HAP-1 (cell line): ENCODE measurements around the gene BRD3.

Experiments
- DNase-seq, 2 experiments: peaks; one replicate each; pipeline ENCODE4 v3.0.0-alpha.2; 2016 to 2020; ENCODE audit warnings: low spot score in 2 of 2
- H3K27me3 ChIP-seq: fragments of 250-450 bp; sonication (Bioruptor Pico); 2 replicates; pipeline ENCODE4 v1.5.1; 2020; ENCODE audit warnings: low read depth, mild to moderate bottlenecking, moderate library complexity
- H3K36me3 ChIP-seq: fragments of 250-450 bp; sonication (Bioruptor Pico); replicated peaks from 2 replicates; pipeline ENCODE4 v1.5.1; 2020; ENCODE audit warnings: mild to moderate bottlenecking
- H3K4me1 ChIP-seq: fragments of 250-450 bp; sonication (Bioruptor Pico); 2 replicates; pipeline ENCODE4 v1.5.1; 2020; ENCODE audit warnings: mild to moderate bottlenecking
- H3K4me3 ChIP-seq: fragments of 250-450 bp; sonication (Bioruptor Pico); 2 replicates; pipeline ENCODE4 v1.5.1; 2020; ENCODE audit warnings: mild to moderate bottlenecking, moderate library complexity
- H3K9me3 ChIP-seq: fragments of 250-450 bp; sonication (Bioruptor Pico); 2 replicates; pipeline ENCODE4 v1.5.1; 2020; ENCODE audit warnings: mild to moderate bottlenecking, moderate library complexity
- in situ Hi-C: fragments of 300-500 bp; cut with MboI; formaldehyde crosslinking; loops from 3 replicates; pipeline ENCODE4 v1.14.3; 2020; ENCODE audit warnings: low sequenced_read_pairs, inconsistent platforms, mixed read lengths

Gene BRD3

GRCh38 chr9:134032456-134033222, 35.2 kb downstream of the BRD3 start:
- H3K4me3 ChIP-seq = no peak overlapping the region
- H3K4me1 ChIP-seq = no peaks in the 10 kb centered on the region
- in situ Hi-C loops = no loop called here
- no peaks in the 10 kb centered on the region for H3K9me3 ChIP-seq
- H3K36me3 ChIP-seq = peaks cover 56% of the 10 kb centered on the region
- DNase-seq = no peak
- no peaks in the 10 kb centered on the region for H3K27me3 ChIP-seq

GRCh38 chr9:134031783-134032182, 36.0 kb downstream of the BRD3 start:
- no peak for DNase-seq
- in situ Hi-C loops = no loop called here

GRCh38 chr9:134030821-134031470, 36.9 kb downstream of the BRD3 start:
- Histone ChIP-seq H3K4me1 (peaks cover 5% of the 10 kb centered on the region), H3K9me3 (no peaks in the 10 kb centered on the region), H3K36me3 (peaks cover 46% of the 10 kb centered on the region), H3K27me3 (no peaks in the 10 kb centered on the region), H3K4me3 (no peak overlapping the region)
- in situ Hi-C loops = no loop called here
- no peak for DNase-seq

More at GRCh38 chr9:134031783-134032182, 36.0 kb downstream of the BRD3 start:
- Histone ChIP-seq H3K36me3 (peaks cover 55% of the 10 kb centered on the region), H3K9me3 (no peaks in the 10 kb centered on the region), H3K4me3 (no peak overlapping the region), H3K4me1 (no peaks in the 10 kb centered on the region), H3K27me3 (no peaks in the 10 kb centered on the region)

GRCh38 chr9:134029248-134030226, 38.3 kb downstream of the BRD3 start:
- in situ Hi-C loops = no loop called here
- Histone ChIP-seq H3K9me3 (no peaks in the 10 kb centered on the region), H3K4me1 (peaks cover 8% of the 10 kb centered on the region), H3K27me3 (no peaks in the 10 kb centered on the region), H3K4me3 (no peak overlapping the region), H3K36me3 (peaks cover 33% of the 10 kb centered on the region)
- no peak for DNase-seq

- peaks cover 26% of the 10 kb centered on the region for H3K36me3 ChIP-seq
- in situ Hi-C loops = no loop called here
- no peak for DNase-seq
Measured at GRCh38 chr9:134028575-134029247, 39.1 kb downstream of the BRD3 start.

GRCh38 chr9:134028076-134028475, 39.8 kb downstream of the BRD3 start:
- H3K4me1 ChIP-seq = peaks cover 9% of the 10 kb centered on the region
- no peak for DNase-seq
- H3K27me3 ChIP-seq = no peaks in the 10 kb centered on the region
- H3K36me3 ChIP-seq = peaks cover 20% of the 10 kb centered on the region
- in situ Hi-C loops = no loop called here
- no peak overlapping the region for H3K4me3 ChIP-seq
- H3K9me3 ChIP-seq = no peaks in the 10 kb centered on the region

More at GRCh38 chr9:134028575-134029247, 39.1 kb downstream of the BRD3 start:
- no peaks in the 10 kb centered on the region for H3K27me3 ChIP-seq
- H3K4me3 ChIP-seq = no peak overlapping the region
- no peaks in the 10 kb centered on the region for H3K9me3 ChIP-seq
- peaks cover 9% of the 10 kb centered on the region for H3K4me1 ChIP-seq

GRCh38 chr9:134027561-134027960, 40.3 kb downstream of the BRD3 start:
- Histone ChIP-seq H3K27me3 (no peaks in the 10 kb centered on the region), H3K4me3 (no peak overlapping the region), H3K9me3 (no peaks in the 10 kb centered on the region), H3K36me3 (peaks cover 17% of the 10 kb centered on the region), H3K4me1 (peaks cover 9% of the 10 kb centered on the region)
- in situ Hi-C loops = no loop called here
- DNase-seq = no peak

- no peaks in the 10 kb centered on the region for H3K9me3 ChIP-seq
- peaks cover 9% of the 10 kb centered on the region for H3K4me1 ChIP-seq
- H3K27me3 ChIP-seq = no peaks in the 10 kb centered on the region
- H3K4me3 ChIP-seq = no peak overlapping the region
- H3K36me3 ChIP-seq = peaks cover 17% of the 10 kb centered on the region
- in situ Hi-C loops = no loop called here
- no peak for DNase-seq
Measured at GRCh38 chr9:134026981-134027380, 40.8 kb downstream of the BRD3 start.

- peaks cover 9% of the 10 kb centered on the region for H3K4me1 ChIP-seq
- no peak for DNase-seq
- H3K9me3 ChIP-seq = no peaks in the 10 kb centered on the region
- H3K36me3 ChIP-seq = peaks cover 14% of the 10 kb centered on the region
- no peaks in the 10 kb centered on the region for H3K27me3 ChIP-seq
- in situ Hi-C loops = no loop called here
- no peak overlapping the region; the same call in 1 of the 2 replicates for H3K4me3 ChIP-seq
Measured at GRCh38 chr9:134026581-134026980, 41.2 kb downstream of the BRD3 start.

GRCh38 chr9:134025606-134026541, 42.0 kb downstream of the BRD3 start:
- peak; percentile 5 to 58 for DNase-seq
- H3K27me3 ChIP-seq = no peaks in the 10 kb centered on the region
- H3K9me3 ChIP-seq = no peaks in the 10 kb centered on the region
- H3K36me3 ChIP-seq = peaks cover 8% of the 10 kb centered on the region
- H3K4me3 ChIP-seq = peak overlapping the region; percentile 62
- in situ Hi-C loops = no loop called here
- peaks cover 9% of the 10 kb centered on the region for H3K4me1 ChIP-seq

GRCh38 chr9:134024828-134025605, 42.8 kb downstream of the BRD3 start, which contains the start of gene BRD3OS:
Gene BRD3OS (plus strand): TSS chr9:134025481. CDS start chr9:134026748, 1,267 bp downstream.
- H3K4me3 ChIP-seq = peak within 1 kb of the TSS; percentile 62
- H3K27me3 ChIP-seq = no peaks in the 10 kb centered on the region
- peak; percentile 97 to 98 for DNase-seq
- in situ Hi-C loops = no loop called here
- peaks cover 9% of the 10 kb centered on the region for H3K4me1 ChIP-seq
- peaks cover 2% of the 10 kb centered on the region for H3K36me3 ChIP-seq
- no peaks in the 10 kb centered on the region for H3K9me3 ChIP-seq
